ENCODE data around the gene FLNC. TPM values are rescaled to one million over a fixed set of nuclear protein-coding genes. Genes with fewer than 3 reads are reported as not detected.

The FLNC gene
- polyA plus RNA-seq, 5 donors, result 12.6 to 47.4 (median 17.1) TPM

GRCh38 chr7:128843938-128844621, 13.9 kb downstream of the FLNC start:
- no peak for DNase-seq

DNA sequence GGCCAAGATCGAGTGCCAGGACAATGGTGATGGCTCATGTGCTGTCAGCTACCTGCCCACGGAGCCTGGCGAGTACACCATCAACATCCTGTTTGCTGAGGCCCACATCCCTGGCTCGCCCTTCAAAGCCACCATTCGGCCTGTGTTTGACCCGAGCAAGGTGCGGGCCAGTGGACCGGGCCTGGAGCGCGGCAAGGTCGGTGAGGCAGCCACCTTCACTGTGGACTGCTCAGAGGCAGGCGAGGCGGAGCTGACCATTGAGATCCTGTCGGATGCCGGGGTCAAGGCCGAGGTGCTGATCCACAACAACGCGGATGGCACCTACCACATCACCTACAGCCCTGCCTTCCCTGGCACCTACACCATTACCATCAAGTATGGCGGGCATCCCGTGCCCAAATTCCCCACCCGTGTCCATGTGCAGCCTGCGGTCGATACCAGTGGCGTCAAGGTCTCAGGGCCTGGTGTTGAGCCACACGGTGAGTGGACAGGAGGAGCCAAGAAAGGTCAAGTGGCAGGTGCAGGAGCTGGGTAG, 14.6 kb downstream of the FLNC start:
- DNase-seq, result no peak

- no peak for DNase-seq
Measured at GRCh38 chr7:128845475-128845874, 15.3 kb downstream of the FLNC start.

GRCh38 chr7:128845987-128846386, 15.8 kb downstream of the FLNC start:
- DNase-seq, result no peak

- DNase-seq, result no peak
Measured at GRCh38 chr7:128846781-128847444, 16.7 kb downstream of the FLNC start.

- DNase-seq, result no peak
Measured at GRCh38 chr7:128847721-128848211, 17.6 kb downstream of the FLNC start.

GRCh38 chr7:128848289-128849155, 18.3 kb downstream of the FLNC start:
- no peak for DNase-seq

- DNase-seq, result no peak
Measured at GRCh38 chr7:128849156-128849515, 18.9 kb downstream of the FLNC start.

DNA sequence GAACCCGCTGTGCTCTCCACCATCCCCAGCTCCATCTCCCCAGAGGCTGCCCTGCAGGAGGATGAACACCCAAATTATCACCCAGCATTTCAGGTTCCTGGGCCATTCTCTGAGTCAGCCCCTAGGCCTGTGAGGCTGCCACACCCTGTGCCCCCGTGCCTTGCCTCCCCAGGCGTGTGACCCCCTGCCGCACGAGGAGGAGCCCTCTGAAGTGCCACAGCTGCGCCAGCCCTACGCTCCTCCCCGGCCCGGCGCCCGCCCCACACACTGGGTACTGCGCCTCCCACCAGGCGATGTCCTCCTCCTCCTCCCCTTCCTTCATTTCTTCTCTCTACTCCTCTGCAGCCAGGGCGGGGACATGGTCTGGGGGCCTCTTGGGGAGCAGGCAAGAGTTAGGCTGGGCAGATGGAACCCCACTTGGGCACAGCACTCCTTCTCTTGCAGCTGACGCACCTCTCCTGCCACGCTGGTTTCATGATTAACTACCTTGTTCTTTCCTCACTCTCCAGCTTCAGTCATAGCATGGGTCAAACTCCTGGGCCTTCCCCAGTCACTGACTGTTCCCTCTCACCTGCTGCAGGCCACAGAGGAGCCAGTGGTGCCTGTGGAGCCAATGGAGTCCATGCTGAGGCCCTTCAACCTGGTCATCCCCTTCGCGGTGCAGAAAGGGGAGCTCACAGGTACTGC, 19.7 kb downstream of the FLNC start:
- DNase-seq, result no peak

GRCh38 chr7:128852537-128853254, 22.5 kb downstream of the FLNC start:
- no peak for DNase-seq

DNA sequence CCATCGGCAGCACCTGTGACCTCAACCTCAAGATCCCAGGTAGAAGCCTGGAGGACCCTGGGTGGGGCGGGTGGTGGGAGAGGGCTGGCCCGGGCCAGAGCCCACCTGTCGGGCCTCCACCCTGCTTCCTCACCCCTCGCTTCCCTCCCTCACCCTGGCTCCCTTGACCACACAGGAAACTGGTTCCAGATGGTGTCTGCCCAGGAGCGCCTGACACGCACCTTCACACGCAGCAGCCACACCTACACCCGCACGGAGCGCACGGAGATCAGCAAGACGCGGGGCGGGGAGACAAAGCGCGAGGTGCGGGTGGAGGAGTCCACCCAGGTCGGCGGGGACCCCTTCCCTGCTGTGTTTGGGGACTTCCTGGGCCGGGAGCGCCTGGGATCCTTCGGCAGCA, 23.6 kb downstream of the FLNC start:
- DNase-seq, result no peak

GRCh38 chr7:128854396-128854795, 24.2 kb downstream of the FLNC start:
- no peak for DNase-seq

DNA sequence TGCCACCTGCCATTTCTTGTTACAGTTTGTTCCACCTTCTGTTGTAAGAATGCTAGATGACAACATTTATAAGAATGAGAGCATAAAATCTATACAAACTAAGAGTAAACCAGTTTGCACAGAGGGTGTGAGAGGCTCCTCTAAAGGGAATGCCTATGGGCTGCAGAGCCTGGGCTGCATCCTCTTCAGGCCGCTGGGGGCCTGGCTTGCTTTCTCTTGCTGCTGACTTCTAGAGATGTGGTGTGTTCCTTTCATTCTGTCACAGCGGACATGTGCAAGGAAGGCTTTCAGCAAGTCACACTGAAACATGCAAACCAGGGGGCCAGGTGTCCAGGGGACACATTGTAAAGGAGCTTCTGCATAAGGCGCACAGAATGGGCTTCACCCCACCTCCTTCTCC, 25.4 kb downstream of the FLNC start:
- DNase-seq, result no peak

DNA sequence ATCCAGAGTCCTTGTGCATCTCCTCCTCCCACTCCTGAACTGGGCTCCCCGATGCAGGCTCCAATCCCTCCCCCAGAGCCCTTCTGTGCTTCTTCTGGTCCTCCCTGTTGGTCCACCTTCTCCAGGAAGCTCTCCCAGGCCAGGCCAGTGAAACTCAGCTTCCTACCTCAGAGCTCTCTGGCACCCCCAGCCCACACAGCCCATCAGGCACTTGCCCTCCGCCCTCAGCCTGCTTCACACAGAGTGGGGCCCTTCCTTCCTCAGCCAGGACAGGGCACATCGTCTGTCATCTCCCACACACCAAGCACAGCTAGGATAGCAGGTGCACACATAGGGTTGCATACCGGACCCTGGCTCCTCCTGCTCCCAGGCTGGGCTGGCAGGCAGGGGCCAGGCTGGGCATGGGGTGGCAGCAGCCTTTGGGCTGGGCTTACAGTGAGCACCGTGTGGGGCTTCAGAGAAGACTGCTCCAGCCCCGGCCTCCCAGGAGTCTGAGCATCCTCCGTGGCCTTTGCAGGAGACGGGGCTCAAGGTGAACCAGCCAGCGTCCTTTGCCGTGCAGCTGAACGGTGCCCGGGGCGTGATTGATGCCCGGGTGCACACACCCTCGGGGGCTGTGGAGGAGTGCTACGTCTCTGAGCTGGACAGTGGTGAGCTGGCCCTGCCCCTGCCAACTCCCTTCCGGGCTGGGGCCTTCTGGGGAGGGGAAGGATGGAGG, 26.0 kb downstream of the FLNC start:
- no peak for DNase-seq

GRCh38 chr7:128858380-128859231, 28.4 kb downstream of the FLNC start:
- DNase-seq, result no peak

DNA sequence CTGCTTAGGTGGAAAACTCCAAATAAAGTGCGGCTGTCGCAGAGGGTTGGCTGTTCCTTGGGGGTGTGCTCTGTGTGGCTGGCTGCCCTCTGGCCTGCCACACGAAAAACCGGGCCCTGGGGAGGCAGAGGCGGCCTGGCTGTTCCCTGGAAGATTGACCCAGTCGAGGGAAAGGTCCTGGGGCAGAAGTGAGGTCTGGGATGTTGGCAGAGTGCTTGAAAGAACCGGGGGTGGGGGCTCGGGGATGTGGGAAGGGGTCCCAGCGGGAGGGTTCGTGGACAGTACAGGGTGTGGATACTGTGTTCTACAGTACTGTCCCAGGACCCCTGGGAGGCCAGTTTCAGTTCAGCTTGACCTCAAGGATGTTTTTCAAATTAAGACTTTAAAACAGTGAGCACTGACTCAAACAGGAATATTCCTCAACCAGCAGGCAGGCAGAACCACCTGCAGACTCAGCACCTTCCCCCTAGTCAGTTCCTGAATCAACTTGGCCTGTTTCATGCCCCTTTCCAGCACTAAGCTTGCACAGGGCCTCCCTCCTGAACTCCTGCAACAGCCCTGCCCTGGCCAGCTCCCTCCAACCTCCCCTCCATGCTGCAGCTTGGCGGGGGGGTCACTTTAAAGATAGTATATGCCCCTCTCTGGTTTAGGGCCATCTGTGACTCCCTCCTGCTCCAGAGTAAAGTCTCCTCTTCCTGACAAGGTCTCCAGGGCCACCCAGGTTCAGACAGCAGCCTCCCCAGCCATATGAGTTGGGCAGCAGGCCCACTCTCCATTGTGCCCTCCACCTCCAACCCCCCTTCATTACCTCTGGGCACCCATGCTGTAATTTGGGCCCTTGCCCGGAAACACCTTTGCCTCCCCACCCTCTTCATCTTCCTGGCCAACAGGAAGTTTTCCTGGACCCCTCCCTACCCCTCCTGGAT, 29.3 kb downstream of the FLNC start:
- no peak for DNase-seq

DNA sequence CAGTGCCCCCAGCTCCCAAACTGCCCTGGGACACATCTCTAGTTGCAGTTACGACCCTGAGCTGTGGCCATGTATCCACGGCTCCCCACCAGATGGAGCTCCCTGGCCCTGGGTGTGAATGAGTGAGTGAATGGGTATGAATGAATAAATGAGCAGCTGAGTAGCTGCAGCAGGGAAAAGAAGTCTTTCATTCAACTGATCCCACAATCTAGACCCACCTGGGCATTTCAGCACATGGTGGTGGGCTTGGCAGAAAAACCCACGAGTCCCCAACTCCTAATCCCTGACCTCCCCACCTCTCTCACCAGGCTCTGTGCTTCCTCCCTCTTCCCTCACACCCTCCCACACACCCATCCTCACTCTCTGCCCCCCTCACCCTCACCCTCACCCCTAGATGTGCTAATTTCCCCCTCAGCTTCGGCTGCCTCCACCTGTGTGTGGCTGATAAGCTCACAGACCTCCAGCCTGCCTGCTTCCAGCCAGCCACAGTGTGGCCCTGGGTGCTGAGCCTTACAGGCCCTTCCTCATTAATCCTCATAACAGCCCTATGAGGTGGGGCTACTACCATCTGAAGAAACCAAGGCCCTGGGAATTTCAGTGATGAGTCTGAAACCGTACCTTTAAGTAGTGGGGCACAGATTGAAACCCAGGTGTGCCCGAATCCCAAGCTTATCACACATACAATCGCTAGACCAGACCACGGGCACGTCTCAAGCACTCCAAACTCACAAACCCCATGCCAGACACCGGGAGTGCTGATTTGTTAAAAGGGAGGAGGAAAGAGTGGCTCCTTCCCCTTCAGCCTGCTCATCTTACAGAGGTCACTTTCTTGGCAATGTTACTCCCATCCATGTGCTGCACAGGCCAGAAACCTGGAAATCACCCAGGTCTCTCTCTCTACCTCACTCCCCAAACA, 30.2 kb downstream of the FLNC start:
- no peak for DNase-seq

All from right lung (tissue), 5 donors.